DMS53 treated with DMSO at 0.1 percent for 48 hours (cell line): ENCODE data around the gene PAM16.

Source experiments
- DNase-seq: peaks from one replicate; lab custom pipeline; 2025; ENCODE audit not compliant: unreplicated experiment; lab: John Stamatoyannopoulos, UW

PAM16 gene

GRCh38 chr16:4371357-4372000 is 20.4 kb upstream of the PAM16 start, which contains the start of gene VASN:
VASN (plus strand) TSS chr16:4371848; CDS start chr16:4380878, 9,030 bp downstream.
- no peak for DNase-seq

- no peak for DNase-seq
Measured at GRCh38 chr16:4370570-4371356, 19.6 kb upstream of the PAM16 start.

GRCh38 chr16:4370151-4370550 is 19.0 kb upstream of the PAM16 start:
- DNase-seq, result no peak

GRCh38 chr16:4369007-4369733 is 18.0 kb upstream of the PAM16 start:
- DNase-seq, result no peak

- DNase-seq, result no peak
Measured at GRCh38 chr16:4367393-4367856, 16.3 kb upstream of the PAM16 start.

- DNase-seq, result no peak
Measured at GRCh38 chr16:4366016-4366415, 14.9 kb upstream of the PAM16 start.

- no peak for DNase-seq
Measured at GRCh38 chr16:4365615-4366014, 14.5 kb upstream of the PAM16 start.

GRCh38 chr16:4365014-4365406 is 13.9 kb upstream of the PAM16 start:
- no peak for DNase-seq

GRCh38 chr16:4364196-4365013 is 13.3 kb upstream of the PAM16 start:
- no peak for DNase-seq

- no peak for DNase-seq
Measured at GRCh38 chr16:4362476-4363135, 11.5 kb upstream of the PAM16 start.

- DNase-seq, result no peak
Measured at GRCh38 chr16:4361944-4362311, 10.8 kb upstream of the PAM16 start.

GRCh38 chr16:4361033-4361943 is 10.2 kb upstream of the PAM16 start:
- no peak for DNase-seq

GRCh38 chr16:4360538-4361021 is 9.5 kb upstream of the PAM16 start:
- no peak for DNase-seq

- DNase-seq, result no peak
Measured at GRCh38 chr16:4359914-4360313, 8.8 kb upstream of the PAM16 start.

- no peak for DNase-seq
Measured at GRCh38 chr16:4358831-4359561, 7.9 kb upstream of the PAM16 start.

GRCh38 chr16:4358236-4358635 is 7.1 kb upstream of the PAM16 start:
- no peak for DNase-seq

GRCh38 chr16:4356820-4357219 is 5.7 kb upstream of the PAM16 start:
- no peak for DNase-seq

- no peak for DNase-seq
Measured at GRCh38 chr16:4354512-4355409, 3.6 kb upstream of the PAM16 start.
